Nephron progenitor cell (in vitro differentiated cells): ENCODE results near the gene SLC34A1.
"Not testable (repeated sequence)": the region's sequence is repeated elsewhere in the genome, so short reads cannot be mapped to it uniquely, and the experiment has no call there.

ENCODE experiments used
- DNase-seq: peaks from one replicate; pipeline ENCODE4 v3.0.0; 2021
- H3K27ac Mint-ChIP-seq: 2 replicates; pipeline ENCODE4 v1.8.0; 2021; ENCODE audit warnings: mild to moderate bottlenecking, moderate library complexity, mixed read lengths
- H3K27me3 Mint-ChIP-seq: 2 replicates; pipeline ENCODE4 v1.8.0; 2021; ENCODE audit warnings: mild to moderate bottlenecking, low read depth, mixed read lengths; ENCODE audit not compliant: poor library complexity
- H3K36me3 Mint-ChIP-seq: 2 replicates; pipeline ENCODE4 v1.8.0; 2021; ENCODE audit warnings: low read depth, mixed read lengths
- H3K4me1 Mint-ChIP-seq: 2 replicates; pipeline ENCODE4 v1.8.0; 2021; ENCODE audit warnings: mixed read lengths
- H3K4me3 Mint-ChIP-seq: 2 replicates; pipeline ENCODE4 v1.8.0; 2021; ENCODE audit warnings: mild to moderate bottlenecking, moderate library complexity, mixed read lengths
- H3K9me3 Mint-ChIP-seq: 2 replicates; pipeline ENCODE4 v1.8.0; 2021; ENCODE audit warnings: mild to moderate bottlenecking, moderate library complexity, mixed read lengths
- TF ChIP-seq, protein P1 (sequence below): fragments of 200-600 bp; sonication (generic); IDR thresholded peaks from 2 replicates; pipeline ENCODE4 v1.5.0; 2021; ENCODE audit warnings: antibody characterized with exemption

SLC34A1 gene

DNA sequence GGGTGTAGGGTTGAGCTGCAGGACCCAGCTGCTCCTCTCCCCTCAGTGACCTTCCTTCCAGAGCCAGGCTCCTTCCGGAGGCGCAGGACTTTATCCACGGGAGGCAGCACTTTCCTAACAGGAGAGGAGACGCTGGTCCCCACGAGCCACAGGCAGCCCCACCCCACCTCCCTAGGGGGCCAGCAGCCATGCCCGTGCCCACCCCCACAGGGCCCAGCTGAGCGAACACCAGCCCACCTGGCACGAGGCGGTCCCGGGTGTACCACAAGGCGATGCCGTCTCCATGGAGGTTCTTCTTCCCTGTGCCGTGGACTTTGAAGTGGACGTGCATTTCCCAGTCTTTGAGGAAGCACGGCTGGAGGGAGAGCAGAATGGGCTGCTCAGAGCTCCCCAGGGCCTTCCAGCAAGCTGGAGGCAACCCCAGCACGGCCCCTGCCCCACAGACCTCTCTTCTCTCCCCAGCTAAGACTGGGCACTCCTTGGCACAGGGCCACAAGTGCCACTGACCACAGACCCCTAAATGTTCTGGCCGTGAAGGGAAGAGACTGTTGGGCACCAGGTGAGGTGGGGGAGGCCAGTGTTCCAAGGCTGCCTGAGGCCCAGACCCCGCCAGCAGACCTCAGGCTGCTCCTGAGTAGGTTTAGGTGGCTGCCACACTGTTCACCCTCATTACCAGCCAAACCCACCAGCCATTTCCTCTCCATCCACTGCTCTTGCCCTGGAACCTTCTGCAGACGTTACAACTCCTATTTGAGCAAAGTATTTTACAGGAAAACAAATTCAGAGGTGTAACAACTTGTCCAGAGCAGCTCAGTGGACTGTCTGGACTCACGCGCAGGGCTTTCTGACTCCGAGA is 45.8 kb upstream of the SLC34A1 start:
- no peaks in the 10 kb centered on the region for H3K9me3 Mint-ChIP-seq
- TF ChIP-seq, protein P1, sequence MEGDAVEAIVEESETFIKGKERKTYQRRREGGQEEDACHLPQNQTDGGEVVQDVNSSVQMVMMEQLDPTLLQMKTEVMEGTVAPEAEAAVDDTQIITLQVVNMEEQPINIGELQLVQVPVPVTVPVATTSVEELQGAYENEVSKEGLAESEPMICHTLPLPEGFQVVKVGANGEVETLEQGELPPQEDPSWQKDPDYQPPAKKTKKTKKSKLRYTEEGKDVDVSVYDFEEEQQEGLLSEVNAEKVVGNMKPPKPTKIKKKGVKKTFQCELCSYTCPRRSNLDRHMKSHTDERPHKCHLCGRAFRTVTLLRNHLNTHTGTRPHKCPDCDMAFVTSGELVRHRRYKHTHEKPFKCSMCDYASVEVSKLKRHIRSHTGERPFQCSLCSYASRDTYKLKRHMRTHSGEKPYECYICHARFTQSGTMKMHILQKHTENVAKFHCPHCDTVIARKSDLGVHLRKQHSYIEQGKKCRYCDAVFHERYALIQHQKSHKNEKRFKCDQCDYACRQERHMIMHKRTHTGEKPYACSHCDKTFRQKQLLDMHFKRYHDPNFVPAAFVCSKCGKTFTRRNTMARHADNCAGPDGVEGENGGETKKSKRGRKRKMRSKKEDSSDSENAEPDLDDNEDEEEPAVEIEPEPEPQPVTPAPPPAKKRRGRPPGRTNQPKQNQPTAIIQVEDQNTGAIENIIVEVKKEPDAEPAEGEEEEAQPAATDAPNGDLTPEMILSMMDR = no peak
- H3K27ac Mint-ChIP-seq = no peak overlapping the region
- peaks cover 46% of the 10 kb centered on the region for H3K36me3 Mint-ChIP-seq
- H3K27me3 Mint-ChIP-seq = peaks cover 3% of the 10 kb centered on the region
- DNase-seq = no peak
- H3K4me3 Mint-ChIP-seq = no peak overlapping the region
- no peaks in the 10 kb centered on the region for H3K4me1 Mint-ChIP-seq

DNA sequence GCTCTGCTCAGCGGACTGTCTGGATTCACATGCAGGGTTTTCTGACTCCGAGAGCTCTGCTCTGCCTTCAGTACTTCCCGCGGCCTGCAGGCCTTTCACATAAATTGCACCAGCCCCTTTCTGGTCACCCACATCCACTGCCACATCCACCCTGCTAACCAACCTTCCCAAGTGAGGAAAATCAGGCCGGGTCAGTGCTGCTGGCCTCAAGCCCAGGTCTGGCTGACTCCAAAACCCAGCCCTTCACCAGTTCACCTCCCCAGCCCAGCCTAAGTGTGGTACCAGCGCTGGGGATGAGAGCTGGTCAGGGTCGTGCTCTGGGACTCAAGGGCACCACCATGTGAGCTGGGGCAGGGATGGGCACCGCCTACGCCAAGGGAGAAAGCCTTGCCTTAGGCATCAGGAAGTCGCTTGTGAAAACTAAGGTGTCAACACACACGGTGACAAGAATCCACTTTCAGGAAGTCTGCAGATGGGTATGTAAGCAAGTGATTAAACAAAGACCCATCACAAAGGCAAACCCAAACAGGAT is 45.1 kb upstream of the SLC34A1 start:
- H3K4me3 Mint-ChIP-seq = no peak overlapping the region
- peaks cover 3% of the 10 kb centered on the region for H3K27me3 Mint-ChIP-seq
- no peaks in the 10 kb centered on the region for H3K4me1 Mint-ChIP-seq
- H3K36me3 Mint-ChIP-seq = peaks cover 42% of the 10 kb centered on the region
- TF ChIP-seq, protein P1 = no peak
- H3K27ac Mint-ChIP-seq = no peak overlapping the region
- no peak for DNase-seq
- H3K9me3 Mint-ChIP-seq = no peaks in the 10 kb centered on the region

DNA sequence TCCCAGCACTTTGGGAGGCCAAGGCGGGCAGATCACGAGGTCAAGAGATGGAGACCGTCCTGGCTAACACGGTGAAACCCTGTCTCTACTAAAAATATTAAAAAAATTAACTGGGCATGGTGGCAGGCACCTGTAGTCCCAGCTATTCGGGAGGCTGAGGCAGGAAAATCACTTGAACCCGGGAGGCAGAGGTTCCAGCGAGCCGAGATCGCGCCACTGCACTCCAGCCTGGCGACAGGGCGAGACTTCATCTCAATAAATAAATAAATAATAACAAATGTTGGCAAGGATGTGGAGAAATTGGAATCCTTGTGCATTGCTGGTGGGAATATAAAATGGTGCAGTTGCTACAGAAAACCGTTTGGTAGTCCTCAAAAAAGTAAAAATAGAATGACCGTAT is 41.2 kb upstream of the SLC34A1 start:
- H3K4me1 Mint-ChIP-seq, H3K4me3 Mint-ChIP-seq, H3K9me3 Mint-ChIP-seq, H3K27me3 Mint-ChIP-seq, H3K27ac Mint-ChIP-seq, DNase-seq: not testable (repeated sequence)
- peaks cover 42% of the 10 kb centered on the region for H3K36me3 Mint-ChIP-seq

DNA sequence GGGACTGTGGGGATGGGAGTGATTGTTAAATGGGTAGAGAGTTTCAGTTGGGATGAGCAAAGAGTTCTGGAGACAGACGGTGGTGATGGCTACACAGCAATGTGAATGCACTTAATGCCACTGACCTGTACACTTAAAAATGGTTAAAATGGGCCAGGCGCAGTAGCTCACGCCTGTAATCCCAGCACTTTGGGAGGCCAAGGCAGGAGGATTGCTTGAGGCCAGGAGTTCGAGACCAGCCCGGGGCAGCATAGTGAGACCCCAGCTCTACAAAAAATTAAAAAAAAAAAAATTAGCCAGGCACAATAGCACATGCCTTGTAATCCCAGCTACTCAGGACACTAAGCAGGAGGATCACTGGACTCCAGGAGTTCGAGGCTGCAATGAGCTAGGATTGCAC is 40.5 kb upstream of the SLC34A1 start:
- Mint-ChIP-seq H3K4me1 (peaks cover 5% of the 10 kb centered on the region), H3K9me3 (no peaks in the 10 kb centered on the region), H3K27ac (no peak overlapping the region), H3K36me3 (peaks cover 42% of the 10 kb centered on the region), H3K4me3 (no peak overlapping the region), H3K27me3 (no peaks in the 10 kb centered on the region)
- DNase-seq = no peak
- TF ChIP-seq, protein P1 = no peak

DNA sequence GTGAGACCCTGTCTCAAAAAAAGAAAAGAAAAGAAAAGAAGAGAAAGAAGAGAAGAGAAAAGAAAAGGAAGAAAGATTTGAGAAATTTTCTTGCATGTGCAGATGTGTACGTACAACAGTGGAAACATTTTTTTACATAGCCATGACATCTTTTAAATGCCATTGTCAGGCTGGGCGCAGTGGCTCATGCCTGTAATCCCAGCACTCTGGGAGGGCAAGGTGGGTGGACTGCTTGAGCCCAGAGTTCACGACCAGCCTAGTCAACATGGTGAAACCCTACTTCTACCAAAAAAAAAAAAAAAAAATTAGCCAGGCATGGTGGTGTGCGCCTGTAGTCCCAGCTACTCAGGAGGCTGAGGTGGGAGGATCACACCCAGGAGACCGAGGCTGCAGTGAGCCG is 39.3 kb upstream of the SLC34A1 start:
- peaks cover 35% of the 10 kb centered on the region for H3K36me3 Mint-ChIP-seq
- no peak overlapping the region for H3K4me3 Mint-ChIP-seq
- H3K27me3 Mint-ChIP-seq = peaks cover 2% of the 10 kb centered on the region
- no peak overlapping the region for H3K27ac Mint-ChIP-seq
- DNase-seq = no peak
- H3K4me1 Mint-ChIP-seq = peaks cover 16% of the 10 kb centered on the region
- H3K9me3 Mint-ChIP-seq = no peaks in the 10 kb centered on the region
- TF ChIP-seq, protein P1 = no peak

DNA sequence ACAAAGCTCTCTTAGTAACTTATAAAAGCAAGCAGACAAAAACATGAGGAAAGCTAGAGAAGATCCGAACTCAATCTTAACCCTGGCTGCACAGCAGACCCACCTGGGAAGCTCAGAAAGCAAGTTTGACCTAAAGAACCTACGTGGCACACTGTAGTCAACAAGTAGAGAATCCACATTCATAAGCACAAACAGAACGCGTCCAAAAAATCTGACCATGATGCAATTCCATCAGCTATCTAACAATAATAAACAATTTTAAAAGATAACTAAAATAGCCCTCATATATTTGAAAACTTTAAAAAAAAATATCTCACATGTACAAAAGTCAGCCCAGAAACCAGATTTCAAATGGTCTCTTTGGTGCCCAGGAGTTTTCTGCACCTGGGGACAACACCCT is 37.4 kb upstream of the SLC34A1 start:
- Mint-ChIP-seq H3K4me1 (peaks cover 28% of the 10 kb centered on the region), H3K4me3 (no peak overlapping the region), H3K27me3 (peaks cover 2% of the 10 kb centered on the region), H3K36me3 (peaks cover 24% of the 10 kb centered on the region), H3K9me3 (no peaks in the 10 kb centered on the region), H3K27ac (peak overlapping the region; percentile 79)
- TF ChIP-seq, protein P1 = no peak
- DNase-seq = no peak
